Measurements from ENCODE around the gene SLC16A8.

GRCh38 chr22:38071421-38072321 lies 12.3 kb downstream of the SLC16A8 start:
- TF ChIP-seq CTCF (IDR thresholded peaks at IDR 0.05), result no peak
- no peak for TF ChIP-seq EZH2 (IDR thresholded peaks at IDR 0.05; ENCODE audit: borderline replicate concordance, insufficient read depth, low read depth, low read length, poor library complexity, severe bottlenecking)
